NT2/D1 (cell line): ENCODE measurements around the gene POLD4.
"Not testable (repeated sequence)": the region's sequence is repeated elsewhere in the genome, so short reads cannot be mapped to it uniquely, and the experiment has no call there.

Source experiments
- SUZ12 ChIP-seq: IDR thresholded peaks from 2 replicates; pipeline ENCODE4 v1.6.1; 2011; ENCODE audit not compliant: insufficient read length, insufficient read depth; ENCODE audit errors: extremely low read depth
- YY1 ChIP-seq: IDR thresholded peaks from 2 replicates; pipeline ENCODE4 v1.6.1; 2011; ENCODE audit not compliant: insufficient read length, insufficient read depth
- ZNF274 ChIP-seq: IDR thresholded peaks from 2 replicates; pipeline ENCODE4 v1.6.1; 2011; ENCODE audit warnings: mild to moderate bottlenecking, low read depth, low read length

DNA sequence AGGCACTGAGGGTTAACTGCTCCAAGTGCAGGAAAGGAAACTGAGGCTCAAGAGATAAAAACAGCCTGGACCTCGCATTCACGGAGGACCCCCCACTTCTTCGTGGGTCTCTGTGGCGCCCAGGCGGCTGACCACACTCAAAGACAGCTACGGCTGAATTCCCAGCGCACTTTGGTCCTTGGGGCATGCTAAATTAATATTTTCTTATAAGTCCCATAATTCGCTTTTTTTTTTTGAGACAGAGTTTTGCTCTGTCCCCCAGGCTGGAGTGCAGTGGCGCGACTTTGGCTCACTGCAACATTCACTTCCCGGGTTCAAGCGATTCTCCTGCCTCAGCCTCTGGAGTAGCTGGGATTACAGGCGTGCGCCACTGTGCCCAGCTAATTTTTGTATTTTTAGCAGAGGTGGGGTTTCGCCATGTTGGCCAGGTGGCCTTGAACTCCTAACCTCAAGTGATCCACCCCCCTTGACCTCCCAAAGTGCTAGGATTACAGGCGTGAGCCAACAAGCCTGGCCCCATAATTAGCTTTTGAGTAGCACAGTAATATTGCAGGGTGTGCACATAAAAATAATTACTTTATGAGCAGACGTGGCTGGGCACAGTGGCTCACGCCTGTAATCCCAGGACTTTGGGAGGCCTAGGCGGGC lies 49.0 kb upstream of the POLD4 start:
- not testable (repeated sequence) for TF ChIP-seq YY1, ZNF274, SUZ12
